KOPT-K1 (cell line): Measurements from ENCODE around the gene SLC20A1.
"Not testable (repeated sequence)": the region's sequence is repeated elsewhere in the genome, so short reads cannot be mapped to it uniquely, and the experiment has no call there.

Experiments
- H3K27ac ChIP-seq: fragments of 200-600 bp; sonication (generic); 2 replicates; pipeline ENCODE4 v1.5.1; 2016; ENCODE audit warnings: antibody characterized with exemption, mild to moderate bottlenecking, low read depth, low read length; ENCODE audit not compliant: poor library complexity, severe bottlenecking
- H3K36me3 ChIP-seq: fragments of 200-600 bp; sonication (generic); 2 replicates; pipeline ENCODE4 v1.5.1; 2017; ENCODE audit warnings: antibody characterized with exemption, mild to moderate bottlenecking, low read length, moderate library complexity; ENCODE audit not compliant: insufficient read depth
- H3K9me3 ChIP-seq: fragments of 200-600 bp; sonication (generic); 2 replicates; pipeline ENCODE4 v1.5.1; 2017; ENCODE audit warnings: antibody characterized with exemption, low read length, mild to moderate bottlenecking; ENCODE audit not compliant: insufficient read depth, poor library complexity, severe bottlenecking

Gene SLC20A1

DNA sequence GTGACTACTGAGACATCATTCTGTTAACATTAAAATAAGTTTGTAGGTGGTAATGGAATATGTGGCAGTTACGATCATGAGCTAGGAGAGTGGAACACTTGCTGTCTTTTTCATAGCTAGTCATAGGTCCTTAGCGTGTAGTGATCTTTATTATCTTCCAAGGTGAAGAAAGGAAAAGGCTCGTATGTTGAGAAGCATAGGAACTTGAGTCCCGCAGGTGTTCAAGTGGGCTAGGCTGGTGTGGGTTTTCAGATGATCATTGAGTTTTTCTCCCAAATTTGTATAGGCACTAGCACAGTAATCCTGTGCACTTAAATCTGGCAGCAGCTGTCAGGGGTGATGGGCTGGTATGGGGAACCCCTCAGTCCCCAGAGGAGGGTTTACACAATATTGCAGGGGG is 10.9 kb downstream of the SLC20A1 start:
- Histone ChIP-seq H3K9me3 (no peaks in the 10 kb centered on the region), H3K27ac (no peak overlapping the region), H3K36me3 (peaks cover 100% of the 10 kb centered on the region)

DNA sequence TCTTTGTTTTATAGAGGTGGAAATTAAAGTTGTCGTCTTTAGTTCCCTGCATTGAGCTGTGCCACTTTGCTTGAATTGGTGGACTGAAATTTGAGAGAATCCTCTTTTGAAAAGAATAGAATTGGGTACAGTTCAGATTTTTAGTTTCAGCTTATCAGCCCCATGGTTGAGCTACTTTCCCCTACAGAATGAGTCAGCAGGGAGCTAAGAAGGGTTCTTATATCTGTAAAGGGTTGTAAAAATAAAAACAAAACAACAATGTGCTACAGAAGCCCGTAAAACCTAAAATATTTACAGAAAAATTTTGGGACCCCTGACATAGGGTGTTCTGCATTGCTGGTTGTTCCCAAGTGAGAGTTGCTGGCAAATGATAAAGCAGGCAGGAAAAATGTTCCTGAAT is 12.6 kb downstream of the SLC20A1 start:
- Histone ChIP-seq H3K9me3 (no peaks in the 10 kb centered on the region), H3K36me3 (peaks cover 100% of the 10 kb centered on the region), H3K27ac (no peak overlapping the region)

DNA sequence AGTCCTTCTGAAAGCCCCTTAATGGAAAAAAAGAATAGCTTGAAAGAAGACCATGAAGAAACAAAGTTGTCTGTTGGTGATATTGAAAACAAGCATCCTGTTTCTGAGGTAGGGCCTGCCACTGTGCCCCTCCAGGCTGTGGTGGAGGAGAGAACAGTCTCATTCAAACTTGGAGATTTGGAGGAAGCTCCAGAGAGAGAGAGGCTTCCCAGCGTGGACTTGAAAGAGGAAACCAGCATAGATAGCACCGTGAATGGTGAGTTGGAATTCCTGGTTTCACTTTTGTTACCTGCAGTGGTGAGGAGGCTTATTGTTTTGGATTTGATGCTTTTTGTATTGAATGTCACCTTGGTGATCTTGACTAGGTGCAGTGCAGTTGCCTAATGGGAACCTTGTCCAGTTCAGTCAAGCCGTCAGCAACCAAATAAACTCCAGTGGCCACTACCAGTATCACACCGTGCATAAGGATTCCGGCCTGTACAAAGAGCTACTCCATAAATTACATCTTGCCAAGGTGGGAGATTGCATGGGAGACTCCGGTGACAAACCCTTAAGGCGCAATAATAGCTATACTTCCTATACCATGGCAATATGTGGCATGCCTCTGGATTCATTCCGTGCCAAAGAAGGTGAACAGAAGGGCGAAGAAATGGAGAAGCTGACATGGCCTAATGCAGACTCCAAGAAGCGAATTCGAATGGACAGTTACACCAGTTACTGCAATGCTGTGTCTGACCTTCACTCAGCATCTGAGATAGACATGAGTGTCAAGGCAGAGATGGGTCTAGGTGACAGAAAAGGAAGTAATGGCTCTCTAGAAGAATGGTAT is 13.3 kb downstream of the SLC20A1 start:
- Histone ChIP-seq H3K27ac (no peak overlapping the region), H3K36me3 (peaks cover 100% of the 10 kb centered on the region), H3K9me3 (no peaks in the 10 kb centered on the region)

DNA sequence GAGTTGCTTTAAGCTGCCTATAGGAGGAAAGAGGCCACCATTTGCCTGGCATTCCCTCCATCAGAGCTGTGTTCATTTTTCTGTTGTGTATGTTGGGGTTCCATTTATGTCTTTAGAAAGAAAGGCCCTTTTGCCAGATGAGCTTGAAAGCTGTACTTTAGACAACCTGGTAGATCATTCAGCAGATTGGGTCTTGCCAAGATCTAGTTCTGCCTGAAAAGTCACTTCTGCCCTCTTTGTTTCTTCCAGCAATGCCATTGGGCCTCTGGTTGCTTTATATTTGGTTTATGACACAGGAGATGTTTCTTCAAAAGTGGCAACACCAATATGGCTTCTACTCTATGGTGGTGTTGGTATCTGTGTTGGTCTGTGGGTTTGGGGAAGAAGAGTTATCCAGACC is 14.4 kb downstream of the SLC20A1 start:
- Histone ChIP-seq H3K9me3 (no peaks in the 10 kb centered on the region), H3K27ac (no peak overlapping the region), H3K36me3 (peaks cover 100% of the 10 kb centered on the region)

DNA sequence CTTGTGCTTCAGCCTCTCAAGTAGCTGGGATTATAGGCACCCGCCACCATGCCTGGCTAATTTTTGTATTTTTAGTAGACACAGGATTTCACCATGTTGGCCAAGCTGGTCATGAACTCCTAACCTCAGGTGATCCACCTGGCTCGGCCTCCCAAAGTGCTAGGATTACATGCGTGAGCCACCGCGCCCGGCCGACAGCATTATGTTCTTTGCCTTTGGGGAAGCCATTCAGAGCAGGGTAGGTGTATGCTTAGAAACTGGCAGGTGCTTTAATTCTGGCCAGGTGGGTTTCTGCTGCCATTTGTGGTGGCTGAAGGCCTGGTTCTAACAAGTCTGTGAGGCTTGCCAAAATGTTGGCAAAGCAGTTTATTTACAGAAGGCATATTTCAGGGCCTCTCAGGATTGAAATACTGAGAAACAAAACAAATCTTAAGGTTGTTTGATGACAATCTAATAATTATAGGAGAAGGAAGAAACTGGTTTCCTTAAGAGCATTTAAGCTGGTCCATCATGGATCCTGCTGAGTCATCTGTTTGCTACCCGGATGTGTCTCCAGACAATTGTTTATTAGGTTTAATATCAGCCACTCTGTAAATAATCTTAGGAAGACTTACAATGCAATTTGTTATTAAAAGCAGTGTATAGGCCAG is 16.0 kb downstream of the SLC20A1 start:
- H3K36me3 ChIP-seq = peaks cover 99% of the 10 kb centered on the region
- H3K9me3 ChIP-seq = no peaks in the 10 kb centered on the region
- no peak overlapping the region for H3K27ac ChIP-seq

DNA sequence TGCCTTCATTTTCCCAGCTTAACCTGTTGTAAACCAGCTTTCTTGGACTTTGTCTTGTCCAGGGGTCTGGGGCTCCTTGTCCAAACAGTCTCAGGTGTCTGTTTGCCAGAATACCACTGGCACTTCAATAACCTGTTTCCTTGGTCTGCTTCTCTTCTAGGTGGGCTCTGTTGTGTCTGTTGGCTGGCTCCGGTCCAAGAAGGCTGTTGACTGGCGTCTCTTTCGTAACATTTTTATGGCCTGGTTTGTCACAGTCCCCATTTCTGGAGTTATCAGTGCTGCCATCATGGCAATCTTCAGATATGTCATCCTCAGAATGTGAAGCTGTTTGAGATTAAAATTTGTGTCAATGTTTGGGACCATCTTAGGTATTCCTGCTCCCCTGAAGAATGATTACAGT is 17.0 kb downstream of the SLC20A1 start:
- Histone ChIP-seq H3K27ac (no peak overlapping the region), H3K36me3 (peaks cover 95% of the 10 kb centered on the region)

DNA sequence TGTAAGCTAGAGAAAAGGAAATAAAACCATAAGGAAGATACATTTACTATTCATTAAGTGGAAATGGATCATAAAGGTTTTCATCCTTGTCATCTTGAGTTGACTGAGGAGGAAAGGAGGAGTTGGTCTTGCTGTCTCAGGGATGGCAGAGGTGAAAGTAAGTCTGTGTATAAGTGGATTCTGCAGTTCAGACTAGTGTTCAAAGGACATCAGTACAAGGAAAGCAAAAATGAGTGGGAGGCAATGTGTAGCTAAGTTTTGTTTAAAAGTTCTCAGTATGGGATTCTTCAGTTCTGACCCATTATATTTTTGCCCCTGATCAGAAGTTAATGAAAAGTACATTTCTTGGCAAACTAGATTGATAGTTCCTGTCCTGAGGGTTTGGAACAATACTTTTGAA is 18.9 kb downstream of the SLC20A1 start:
- Histone ChIP-seq H3K9me3 (no peaks in the 10 kb centered on the region), H3K27ac (no peak overlapping the region), H3K36me3 (peaks cover 79% of the 10 kb centered on the region)

More for the DNA sequence above, 17.0 kb downstream of the SLC20A1 start:
- H3K9me3 ChIP-seq = no peaks in the 10 kb centered on the region

DNA sequence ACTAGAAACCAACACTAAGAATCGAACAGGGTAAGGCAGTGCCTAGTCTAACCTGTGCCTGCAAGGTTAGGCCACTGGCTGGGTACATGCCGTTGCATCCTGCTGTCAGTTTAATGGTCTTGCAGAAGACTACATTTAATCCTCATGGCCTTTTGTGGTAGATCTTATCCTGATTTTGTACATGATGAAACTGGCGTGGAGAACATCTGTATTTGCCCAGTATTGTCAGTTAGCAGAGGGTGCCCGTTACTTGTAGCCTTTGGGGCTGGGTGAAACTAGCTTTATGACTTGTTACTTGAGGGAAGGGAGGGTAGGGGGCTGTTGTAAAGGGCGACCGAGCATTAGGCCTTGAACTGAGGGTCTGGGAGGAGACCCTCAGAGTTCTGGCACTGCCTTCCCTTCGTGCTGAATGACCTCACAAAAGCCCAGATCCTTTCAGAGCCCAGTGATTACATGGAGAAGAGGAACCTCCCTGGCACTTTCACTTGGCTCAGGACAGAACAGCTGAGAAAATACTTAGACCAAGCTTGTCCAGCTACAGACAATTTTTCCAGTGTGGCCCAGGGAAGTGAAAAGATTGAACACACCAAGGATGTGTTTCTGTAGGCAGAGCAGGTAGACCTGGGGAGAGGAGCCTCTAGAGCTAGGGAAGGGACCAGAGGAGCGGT is 19.5 kb downstream of the SLC20A1 start:
- no peaks in the 10 kb centered on the region for H3K9me3 ChIP-seq
- H3K27ac ChIP-seq = no peak overlapping the region
- H3K36me3 ChIP-seq = peaks cover 73% of the 10 kb centered on the region

DNA sequence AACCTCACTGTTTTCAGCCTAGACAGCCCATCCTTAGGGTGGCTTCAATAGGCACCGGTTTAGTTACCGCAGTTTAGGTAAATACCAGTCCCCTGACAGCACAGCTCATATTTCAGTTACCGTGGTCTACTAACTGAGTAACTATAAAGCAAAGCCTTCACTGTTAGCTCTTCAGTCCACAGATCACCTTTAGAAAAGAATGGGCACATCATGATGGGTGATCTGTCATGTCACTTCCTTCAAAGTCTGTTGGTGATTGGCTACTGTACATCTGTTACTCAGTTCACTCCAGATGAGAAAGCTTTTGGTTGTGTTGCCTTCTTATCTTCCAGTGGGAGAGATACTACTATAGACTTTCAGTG is 21.0 kb downstream of the SLC20A1 start:
- Histone ChIP-seq H3K27ac (no peak overlapping the region), H3K9me3 (no peaks in the 10 kb centered on the region), H3K36me3 (peaks cover 58% of the 10 kb centered on the region)

DNA sequence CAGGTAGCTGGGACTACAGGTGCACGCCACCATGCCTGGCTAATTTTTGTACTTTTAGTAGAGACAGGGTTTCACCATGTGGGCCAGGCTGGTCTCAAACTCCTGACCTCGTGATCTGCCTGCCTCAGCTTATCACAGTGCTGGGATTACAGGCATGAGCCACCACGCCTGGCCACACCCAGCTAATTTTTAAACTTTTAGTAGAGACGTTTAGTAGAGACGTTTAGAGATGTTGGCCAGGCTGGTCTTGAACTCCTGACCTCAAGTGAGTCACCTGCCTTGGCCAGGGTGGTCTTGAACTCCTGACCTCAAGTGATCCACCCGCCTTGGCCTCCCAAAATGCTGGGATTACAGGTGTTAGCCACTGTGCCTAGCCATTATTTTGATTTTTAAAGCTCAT is 21.8 kb downstream of the SLC20A1 start:
- peaks cover 50% of the 10 kb centered on the region for H3K36me3 ChIP-seq
- not testable (repeated sequence) for H3K9me3 ChIP-seq, H3K27ac ChIP-seq

DNA sequence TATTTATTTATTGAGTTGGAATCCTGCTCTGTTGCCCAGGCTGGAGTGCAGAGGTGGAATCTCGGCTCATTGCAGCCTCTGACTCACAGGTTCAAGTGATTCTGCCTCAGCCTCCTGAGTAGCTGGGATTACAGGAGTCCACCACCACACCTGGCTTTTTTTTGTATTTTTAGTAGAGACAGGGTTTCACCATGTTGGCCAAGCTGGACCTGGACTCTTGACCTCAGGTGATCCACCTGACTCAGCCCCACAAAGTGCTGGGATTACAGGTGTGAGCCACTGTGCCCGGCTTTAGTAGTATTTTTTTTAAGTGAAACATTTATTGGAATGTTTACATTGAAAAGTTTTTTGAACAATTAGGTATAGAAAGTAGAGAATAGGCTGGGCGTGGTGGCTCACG is 23.9 kb downstream of the SLC20A1 start:
- no peak overlapping the region for H3K27ac ChIP-seq
- H3K9me3 ChIP-seq = no peaks in the 10 kb centered on the region
- peaks cover 29% of the 10 kb centered on the region for H3K36me3 ChIP-seq

DNA sequence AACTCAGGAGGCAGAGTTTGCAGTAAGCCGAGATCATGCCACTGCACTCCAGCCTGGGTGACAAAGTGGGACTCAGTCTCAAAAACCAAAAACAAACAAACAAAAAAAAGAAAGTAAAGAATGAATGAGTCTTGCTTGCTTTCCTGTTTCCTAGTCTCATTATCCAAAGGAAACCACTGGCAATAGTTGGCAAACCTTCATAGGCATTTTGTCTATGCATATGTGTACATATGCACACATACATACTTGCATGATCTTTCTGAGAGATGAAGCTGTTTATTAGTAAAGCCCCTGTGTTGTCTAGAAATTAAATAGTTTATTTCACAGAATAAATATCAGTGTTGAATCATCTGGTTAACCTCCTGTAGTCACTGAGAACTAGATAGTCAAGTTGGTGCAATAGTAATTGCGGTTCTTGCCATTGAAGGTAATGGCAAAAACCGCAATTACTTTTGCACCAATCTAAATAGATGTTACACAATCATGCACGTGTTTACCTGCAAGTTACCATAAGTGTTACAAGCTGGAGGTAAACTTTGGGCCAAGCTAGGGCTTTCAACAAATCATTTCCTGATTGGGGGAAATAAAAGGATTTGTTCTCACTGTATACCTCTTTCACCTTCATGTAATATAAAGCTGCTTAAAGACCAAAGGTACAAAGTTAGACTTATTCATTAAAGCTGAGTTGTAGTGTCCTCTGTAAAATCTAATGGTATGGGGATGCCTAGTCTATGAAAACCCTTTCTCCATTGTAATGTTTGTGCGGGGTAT is 24.7 kb downstream of the SLC20A1 start:
- Histone ChIP-seq H3K36me3 (peaks cover 22% of the 10 kb centered on the region; the same call in 1 of the 2 replicates), H3K27ac (no peak overlapping the region), H3K9me3 (no peaks in the 10 kb centered on the region)

DNA sequence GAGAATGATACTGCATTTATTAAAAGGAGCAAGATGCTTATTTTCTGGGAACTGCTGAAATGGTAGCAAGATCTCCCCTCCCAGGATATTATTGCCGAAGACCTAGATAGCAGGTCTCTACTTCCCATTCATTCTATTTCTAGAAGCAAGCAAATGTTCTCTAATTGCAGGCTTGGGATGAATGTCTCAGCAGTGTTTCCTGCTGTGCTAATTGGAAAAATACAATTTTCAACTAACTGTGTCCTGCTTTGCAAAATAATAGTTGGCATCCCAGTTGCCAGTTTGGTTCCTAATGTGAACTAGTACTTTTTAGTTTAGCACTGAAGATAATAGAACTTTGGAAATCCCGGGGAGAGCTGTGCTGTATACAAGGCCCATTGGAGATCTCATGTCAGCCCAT is 26.1 kb downstream of the SLC20A1 start:
- H3K27ac ChIP-seq = no peak overlapping the region
- H3K36me3 ChIP-seq = peaks cover 9% of the 10 kb centered on the region; the same call in 1 of the 2 replicates
- H3K9me3 ChIP-seq = no peaks in the 10 kb centered on the region

DNA sequence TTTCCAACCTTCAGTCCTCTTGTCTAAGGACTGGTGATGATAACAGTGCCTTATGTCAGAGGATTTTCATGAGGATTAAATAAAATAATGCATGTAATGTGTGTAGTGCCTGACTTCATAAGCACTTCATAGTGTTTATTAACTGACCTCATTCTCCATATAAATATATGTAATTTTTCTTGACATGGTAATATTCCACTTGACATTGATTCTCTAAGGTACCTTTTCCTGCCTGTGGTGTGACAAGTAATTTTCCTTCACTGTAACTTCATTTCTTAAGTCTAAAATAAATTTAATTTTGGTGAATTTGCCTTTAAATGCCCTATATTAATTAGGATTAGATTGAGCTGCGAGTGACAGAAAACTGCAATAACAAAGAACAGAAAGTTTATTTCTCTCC is 27.3 kb downstream of the SLC20A1 start:
- no peak overlapping the region for H3K27ac ChIP-seq
- no peaks in the 10 kb centered on the region for H3K9me3 ChIP-seq
- 0 out of 2 replicates have a peak, but pooled peaks cover 3% of the 10 kb centered on the region for H3K36me3 ChIP-seq

DNA sequence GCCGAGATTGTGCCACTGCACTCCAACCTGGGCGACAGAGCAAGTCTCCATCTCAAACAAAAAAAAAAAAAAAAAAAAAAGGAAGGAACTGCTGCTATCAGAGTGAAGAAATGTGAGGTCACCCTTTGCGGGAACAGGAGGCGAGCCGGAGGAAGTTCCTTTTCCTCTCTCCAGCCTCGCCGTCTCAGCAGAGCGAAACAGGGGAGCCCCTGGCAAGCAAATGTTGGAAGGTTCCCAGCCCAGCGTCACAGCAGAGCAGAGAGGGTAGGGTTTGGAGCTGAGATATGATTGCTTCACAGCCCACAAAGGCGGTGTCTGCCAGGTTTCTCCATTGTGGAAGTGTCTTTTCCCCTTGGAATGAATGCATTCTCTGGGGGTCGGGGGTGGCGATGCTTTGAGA is 28.5 kb downstream of the SLC20A1 start:
- H3K27ac ChIP-seq = no peak overlapping the region
- no peaks in the 10 kb centered on the region for H3K36me3 ChIP-seq

More for the DNA sequence above, 28.5 kb downstream of the SLC20A1 start:
- H3K9me3 ChIP-seq = no peaks in the 10 kb centered on the region
